Panc1 (cell line): ENCODE data around the gene CD8B. TPM values are rescaled to one million over a fixed set of nuclear protein-coding genes. Genes with fewer than 3 reads are reported as not detected.

Experiments
- ATAC-seq: fragments of 200-7000 bp; cut with Tn5 transposase; 2 replicates; pipeline ENCODE4 v1.9.1; 2020; ENCODE audit warnings: mild to moderate bottlenecking, moderate library complexity
- BruUV-seq: library from RNA; stranded (reverse); fragments of 400-500 nt; replicated peaks from 2 replicates; lab custom pipeline; 2021; lab: Mats Ljungman, UMichigan
- CTCF ChIA-PET: fragments of 300-600 bp; sonication (Branson Sonifier 250); formaldehyde crosslinking; loops from one replicate; lab custom pipeline; 2022; ENCODE audit warnings: antibody characterized with exemption; lab: Charles Lee
- POLR2A ChIA-PET: fragments of 300-600 bp; sonication (Branson Sonifier 250); formaldehyde crosslinking; loops from one replicate; lab custom pipeline; 2022; ENCODE audit warnings: antibody characterized with exemption; lab: Charles Lee
- DNase-seq: peaks from one replicate; pipeline ENCODE4 v3.0.0-alpha.2; 2010; ENCODE audit warnings: low read depth, low spot score
- H3K27ac ChIP-seq: 2 replicates; pipeline ENCODE4 v1.5.1; 2011; ENCODE audit warnings: mild to moderate bottlenecking, low read length, inconsistent platforms
- H3K27me3 ChIP-seq: fragments of 200-500 bp; sonication (Bioruptor generic); 2 replicates; pipeline ENCODE4 v1.6.0; 2014; ENCODE audit warnings: low read length, inconsistent platforms; ENCODE audit not compliant: control insufficient read depth, insufficient read depth
- H3K36me3 ChIP-seq: fragments of 200-500 bp; sonication (Bioruptor generic); 2 replicates; pipeline ENCODE4 v1.5.1; 2014; ENCODE audit warnings: inconsistent platforms, mild to moderate bottlenecking, low read length, moderate library complexity; ENCODE audit not compliant: control insufficient read depth, insufficient read depth
- H3K4me1 ChIP-seq: 2 replicates; pipeline ENCODE4 v1.5.1; 2011; ENCODE audit warnings: inconsistent platforms, mild to moderate bottlenecking, low read length, moderate library complexity; ENCODE audit not compliant: control insufficient read depth, insufficient read depth
- H3K4me3 ChIP-seq, 2 experiments: 2 replicates each; pipeline ENCODE4 v1.5.1; 2011 to 2012; ENCODE audit warnings: low read depth in 2 of 2, low read length in 2 of 2, mild to moderate bottlenecking in 2 of 2, inconsistent platforms in 1 of 2, moderate library complexity in 1 of 2
- H3K9me3 ChIP-seq: fragments of 200-500 bp; sonication (Bioruptor generic); 2 replicates; pipeline ENCODE4 v1.5.1; 2014; ENCODE audit warnings: low read depth, mild to moderate bottlenecking, inconsistent platforms, low read length, moderate library complexity; ENCODE audit not compliant: control insufficient read depth, insufficient read depth
- TCF7L2 ChIP-seq: IDR thresholded peaks from 2 replicates; pipeline ENCODE4 v1.6.1; 2011; ENCODE audit warnings: mild to moderate bottlenecking, low read depth, low read length, inconsistent platforms
- in situ Hi-C: cut with HindIII; loops from 2 replicates; pipeline ENCODE4 v1.10.0; 2016; ENCODE audit warnings: low sequenced_read_pairs, low pct_unique_long_range_greater_than_20kb
- intact Hi-C: fragments of 100-400 bp; cut with micrococcal nuclease; formaldehyde crosslinking; loops from one replicate; pipeline ENCODE4 v1.10.0; 2022; ENCODE audit not compliant: unreplicated experiment
- total RNA-seq: library from RNA; stranded (reverse); gene quantifications from one replicate; pipeline ENCODE4 v1.2.1, GENCODE V29; 2021; ENCODE audit not compliant: unreplicated experiment
- TF ChIP-seq, protein P1 (sequence below), 2 experiments: IDR thresholded peaks; 2 replicates each; pipeline ENCODE4 v1.6.1; 2011 to 2012; ENCODE audit warnings: low read depth in 2 of 2, control low read depth in 1 of 2, low read length in 1 of 2, mild to moderate bottlenecking in 1 of 2, moderate library complexity in 1 of 2; ENCODE audit not compliant: insufficient read depth in 1 of 2
- TF ChIP-seq, protein P2 (sequence below): fragments of 450-650 bp; IDR thresholded peaks from 2 replicates; pipeline ENCODE4 v1.5.1; 2017; ENCODE audit warnings: mild to moderate bottlenecking

The CD8B gene
- total RNA-seq, 1 experiment from 2014 or later, result not detected

- H3K27ac ChIP-seq, result no peak overlapping the region
- in situ Hi-C loops (no loop called here), intact Hi-C loops (no loop called here)
- ATAC-seq, result no peak
- no peaks in the 10 kb centered on the region for H3K9me3 ChIP-seq
- no peak overlapping the region for H3K4me3 ChIP-seq
- ChIA-PET POLR2A (no interaction called here), CTCF (no interaction called here)
- no peaks in the 10 kb centered on the region for H3K4me1 ChIP-seq
- no peaks in the 10 kb centered on the region for H3K27me3 ChIP-seq
- peaks cover 20% of the 10 kb centered on the region for H3K36me3 ChIP-seq
- no peak for DNase-seq
- TF ChIP-seq TCF7L2, result no peak
- TF ChIP-seq, protein P1, sequence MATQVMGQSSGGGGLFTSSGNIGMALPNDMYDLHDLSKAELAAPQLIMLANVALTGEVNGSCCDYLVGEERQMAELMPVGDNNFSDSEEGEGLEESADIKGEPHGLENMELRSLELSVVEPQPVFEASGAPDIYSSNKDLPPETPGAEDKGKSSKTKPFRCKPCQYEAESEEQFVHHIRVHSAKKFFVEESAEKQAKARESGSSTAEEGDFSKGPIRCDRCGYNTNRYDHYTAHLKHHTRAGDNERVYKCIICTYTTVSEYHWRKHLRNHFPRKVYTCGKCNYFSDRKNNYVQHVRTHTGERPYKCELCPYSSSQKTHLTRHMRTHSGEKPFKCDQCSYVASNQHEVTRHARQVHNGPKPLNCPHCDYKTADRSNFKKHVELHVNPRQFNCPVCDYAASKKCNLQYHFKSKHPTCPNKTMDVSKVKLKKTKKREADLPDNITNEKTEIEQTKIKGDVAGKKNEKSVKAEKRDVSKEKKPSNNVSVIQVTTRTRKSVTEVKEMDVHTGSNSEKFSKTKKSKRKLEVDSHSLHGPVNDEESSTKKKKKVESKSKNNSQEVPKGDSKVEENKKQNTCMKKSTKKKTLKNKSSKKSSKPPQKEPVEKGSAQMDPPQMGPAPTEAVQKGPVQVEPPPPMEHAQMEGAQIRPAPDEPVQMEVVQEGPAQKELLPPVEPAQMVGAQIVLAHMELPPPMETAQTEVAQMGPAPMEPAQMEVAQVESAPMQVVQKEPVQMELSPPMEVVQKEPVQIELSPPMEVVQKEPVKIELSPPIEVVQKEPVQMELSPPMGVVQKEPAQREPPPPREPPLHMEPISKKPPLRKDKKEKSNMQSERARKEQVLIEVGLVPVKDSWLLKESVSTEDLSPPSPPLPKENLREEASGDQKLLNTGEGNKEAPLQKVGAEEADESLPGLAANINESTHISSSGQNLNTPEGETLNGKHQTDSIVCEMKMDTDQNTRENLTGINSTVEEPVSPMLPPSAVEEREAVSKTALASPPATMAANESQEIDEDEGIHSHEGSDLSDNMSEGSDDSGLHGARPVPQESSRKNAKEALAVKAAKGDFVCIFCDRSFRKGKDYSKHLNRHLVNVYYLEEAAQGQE (IDR thresholded peaks at IDR 0.05; ENCODE audit: insufficient read depth in 1 of 2, low read depth in 2 of 2, low read length in 1 of 2), result no peak
- BruUV-seq, result no TSS peak
Measured at GRCh38 chr2:86769838-86770237, 91.8 kb downstream of the CD8B start.

DNA sequence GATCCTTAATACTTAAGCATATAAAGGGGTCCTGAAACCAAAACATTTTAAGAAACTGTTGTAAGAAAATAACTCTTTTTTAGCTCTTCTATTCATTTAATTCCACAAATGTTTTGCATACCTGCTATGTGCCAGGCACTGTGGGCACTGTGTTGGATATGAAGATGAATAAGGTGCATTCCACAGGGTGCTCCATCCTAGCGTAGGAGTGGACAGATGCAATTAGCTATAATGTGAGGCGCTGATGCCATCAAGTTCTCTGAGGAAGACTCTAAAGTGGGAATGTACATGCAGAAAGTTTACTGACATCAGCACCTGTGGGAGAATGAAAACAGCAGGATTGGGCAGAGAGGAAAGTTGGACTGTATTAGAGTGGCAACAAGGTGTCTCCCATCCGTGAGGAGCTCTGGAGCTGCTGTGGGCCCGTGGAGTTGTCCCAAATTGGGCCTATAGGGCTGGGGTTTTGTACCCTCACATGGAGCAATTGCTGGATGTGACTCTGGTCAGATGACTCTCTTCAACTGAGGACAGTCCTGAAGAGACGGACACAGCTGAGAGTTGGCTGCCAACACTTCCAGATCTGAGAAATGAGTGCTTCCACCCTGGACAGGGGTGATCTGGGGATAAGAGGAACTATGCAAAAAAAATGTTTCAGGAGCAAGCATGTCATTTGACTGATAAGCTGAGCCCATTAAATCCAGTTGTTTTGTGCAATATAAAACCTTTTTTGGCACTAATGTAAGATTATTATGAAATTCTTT is 93.3 kb downstream of the CD8B start:
- Histone ChIP-seq H3K36me3 (peaks cover 10% of the 10 kb centered on the region), H3K4me1 (0 out of 2 replicates have a peak, but pooled peaks cover 3% of the 10 kb centered on the region), H3K4me3 (no peak overlapping the region), H3K9me3 (no peaks in the 10 kb centered on the region), H3K27ac (no peak overlapping the region), H3K27me3 (no peaks in the 10 kb centered on the region)
- DNase-seq, result no peak
- in situ Hi-C loops, result no loop called here
- POLR2A ChIA-PET, result no interaction called here
- intact Hi-C loops, result no loop called here
- BruUV-seq, result no TSS peak
- no peak for ATAC-seq
- TF ChIP-seq, protein P2, sequence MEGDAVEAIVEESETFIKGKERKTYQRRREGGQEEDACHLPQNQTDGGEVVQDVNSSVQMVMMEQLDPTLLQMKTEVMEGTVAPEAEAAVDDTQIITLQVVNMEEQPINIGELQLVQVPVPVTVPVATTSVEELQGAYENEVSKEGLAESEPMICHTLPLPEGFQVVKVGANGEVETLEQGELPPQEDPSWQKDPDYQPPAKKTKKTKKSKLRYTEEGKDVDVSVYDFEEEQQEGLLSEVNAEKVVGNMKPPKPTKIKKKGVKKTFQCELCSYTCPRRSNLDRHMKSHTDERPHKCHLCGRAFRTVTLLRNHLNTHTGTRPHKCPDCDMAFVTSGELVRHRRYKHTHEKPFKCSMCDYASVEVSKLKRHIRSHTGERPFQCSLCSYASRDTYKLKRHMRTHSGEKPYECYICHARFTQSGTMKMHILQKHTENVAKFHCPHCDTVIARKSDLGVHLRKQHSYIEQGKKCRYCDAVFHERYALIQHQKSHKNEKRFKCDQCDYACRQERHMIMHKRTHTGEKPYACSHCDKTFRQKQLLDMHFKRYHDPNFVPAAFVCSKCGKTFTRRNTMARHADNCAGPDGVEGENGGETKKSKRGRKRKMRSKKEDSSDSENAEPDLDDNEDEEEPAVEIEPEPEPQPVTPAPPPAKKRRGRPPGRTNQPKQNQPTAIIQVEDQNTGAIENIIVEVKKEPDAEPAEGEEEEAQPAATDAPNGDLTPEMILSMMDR, result no peak
- CTCF ChIA-PET, result interaction anchor here (0.6 kb wide), 1 partner anchor 32 kb away, joined by 3 read pairs; no protein-coding TSS in a partner anchor

Other genes starting within 250 kb of the CD8B start
- gene RNF103, start 238.0 kb downstream of the CD8B start, total RNA-seq, result 37.6 TPM
- 42.8 TPM for gene RMND5A, start 141.6 kb downstream of the CD8B start, total RNA-seq
- 0.41 TPM for gene CD8A, start 71.0 kb downstream of the CD8B start, total RNA-seq
- 1.1 TPM for gene RGPD1, start 80.2 kb upstream of the CD8B start, total RNA-seq
- 1.4 TPM for gene PLGLB1, start 160.0 kb upstream of the CD8B start, total RNA-seq